Measurements from ENCODE around the gene RRP15.

RRP15 gene

GRCh38 chr1:218357211-218357892 lies 72.3 kb downstream of the RRP15 start:
- no peak for DNase-seq (ENCODE audit: extremely low spot score, insufficient read length, low read depth)
- FAIRE-seq = no peak

- FAIRE-seq = no peak
- DNase-seq (ENCODE audit: extremely low spot score, insufficient read length, low read depth) = no peak
These were observed 72.8 kb downstream of the RRP15 start for GRCh38 chr1:218357893-218358232.

GRCh38 chr1:218361298-218362065 lies 76.4 kb downstream of the RRP15 start:
- FAIRE-seq (no peak), DNase-seq (ENCODE audit: extremely low spot score, insufficient read length, low read depth) (no peak)

- FAIRE-seq (no peak), DNase-seq (ENCODE audit: extremely low spot score, insufficient read length, low read depth) (no peak)
These were observed 77.5 kb downstream of the RRP15 start for GRCh38 chr1:218362418-218363076.

- DNase-seq (ENCODE audit: extremely low spot score, insufficient read length, low read depth) (no peak), FAIRE-seq (no peak)
These were observed 78.0 kb downstream of the RRP15 start for GRCh38 chr1:218363141-218363540.

GRCh38 chr1:218364028-218364710 lies 79.1 kb downstream of the RRP15 start:
- FAIRE-seq (no peak), DNase-seq (ENCODE audit: extremely low spot score, insufficient read length, low read depth) (no peak)

- DNase-seq (ENCODE audit: extremely low spot score, insufficient read length, low read depth) = no peak
- FAIRE-seq = no peak
These were observed 80.3 kb downstream of the RRP15 start for GRCh38 chr1:218365226-218365999.

- DNase-seq (ENCODE audit: extremely low spot score, insufficient read length, low read depth) (no peak), FAIRE-seq (no peak)
These were observed 81.4 kb downstream of the RRP15 start for GRCh38 chr1:218366322-218367052.

GRCh38 chr1:218367118-218367517 lies 82.0 kb downstream of the RRP15 start:
- no peak for FAIRE-seq

GRCh38 chr1:218368686-218369085 lies 83.6 kb downstream of the RRP15 start:
- DNase-seq (ENCODE audit: extremely low spot score, insufficient read length, low read depth) (no peak), FAIRE-seq (no peak)

More at GRCh38 chr1:218367118-218367517, 82.0 kb downstream of the RRP15 start:
- no peak for DNase-seq (ENCODE audit: extremely low spot score, insufficient read length, low read depth)

- FAIRE-seq (no peak), DNase-seq (ENCODE audit: extremely low spot score, insufficient read length, low read depth) (no peak)
These were observed 84.8 kb downstream of the RRP15 start for GRCh38 chr1:218369688-218370511.

GRCh38 chr1:218371927-218372672 lies 87.0 kb downstream of the RRP15 start:
- no peak for DNase-seq (ENCODE audit: extremely low spot score, insufficient read length, low read depth)
- no peak for FAIRE-seq

GRCh38 chr1:218374401-218375353 lies 89.6 kb downstream of the RRP15 start:
- no peak for DNase-seq (ENCODE audit: extremely low spot score, insufficient read length, low read depth)
- no peak for FAIRE-seq

- DNase-seq (ENCODE audit: extremely low spot score, insufficient read length, low read depth) (no peak), FAIRE-seq (no peak)
These were observed 91.6 kb downstream of the RRP15 start for GRCh38 chr1:218376722-218377121.

GRCh38 chr1:218377143-218377660 lies 92.1 kb downstream of the RRP15 start:
- FAIRE-seq (no peak), DNase-seq (ENCODE audit: extremely low spot score, insufficient read length, low read depth) (no peak)
